ENCODE data around the gene DDX10.

- TF ChIP-seq CTCF (IDR thresholded peaks at IDR 0.05) (no peak), POLR2A (IDR thresholded peaks at IDR 0.05) (no peak)
Measured at GRCh38 chr11:108901359-108901758, 236.5 kb downstream of the DDX10 start.

Measured in adrenal gland (tissue), 5 donors.